Pons (tissue), 1 donor: Measurements from ENCODE around the gene SRRM2.
"Not testable (repeated sequence)": the region's sequence is repeated elsewhere in the genome, so short reads cannot be mapped to it uniquely, and the experiment has no call there.

Experiments
- DNase-seq: peaks from one replicate; pipeline ENCODE4 v3.0.0-alpha.2; 2016; ENCODE audit warnings: low spot score

SRRM2 gene

GRCh38 chr16:2715064-2715463 lies 37.4 kb upstream of the SRRM2 start:
- no peak for DNase-seq

DNA sequence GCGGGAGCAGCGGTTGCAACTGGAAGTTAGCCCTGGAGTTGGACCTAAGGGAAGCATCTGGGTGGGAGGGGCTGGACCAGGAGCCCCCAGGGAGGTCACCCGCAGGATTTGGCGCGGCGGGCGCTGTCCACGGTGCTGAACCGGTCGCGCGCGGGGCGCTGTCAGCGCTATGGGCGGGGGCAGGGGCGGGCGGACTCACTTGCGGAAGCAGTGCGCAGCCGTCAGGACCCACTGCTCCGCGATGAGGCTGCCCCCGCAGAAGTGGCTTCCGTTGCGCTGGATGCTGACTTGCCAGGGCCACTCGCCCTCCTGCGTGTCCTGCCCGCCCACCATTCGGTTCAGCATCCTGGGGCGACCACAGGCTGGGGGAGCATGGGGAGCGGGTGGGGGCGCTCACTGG lies 36.9 kb upstream of the SRRM2 start:
- DNase-seq: no peak

- DNase-seq: no peak
Measured at GRCh38 chr16:2715966-2716885, 36.2 kb upstream of the SRRM2 start.

DNA sequence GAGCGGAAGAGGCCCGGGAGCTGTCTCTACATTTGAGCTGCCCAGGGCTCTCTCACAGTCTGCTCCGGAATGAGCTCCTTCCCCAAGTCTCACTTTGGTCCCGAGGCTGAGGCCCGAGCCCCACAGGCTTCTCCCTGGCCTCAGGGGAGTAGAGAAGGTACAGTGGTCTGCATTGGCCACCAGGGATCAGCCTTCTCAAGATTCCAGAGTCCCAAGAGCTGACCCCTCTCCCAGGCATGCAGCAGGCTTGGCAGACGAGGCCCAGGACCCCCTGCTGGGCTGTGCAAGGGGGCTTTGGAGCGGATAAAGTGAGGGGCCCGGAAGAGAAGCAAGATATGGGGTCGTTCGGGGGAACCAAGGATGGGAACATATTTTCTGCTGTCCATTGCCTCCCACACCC lies 35.5 kb upstream of the SRRM2 start:
- DNase-seq: no peak

GRCh38 chr16:2717383-2718263 lies 34.8 kb upstream of the SRRM2 start:
- no peak for DNase-seq

DNA sequence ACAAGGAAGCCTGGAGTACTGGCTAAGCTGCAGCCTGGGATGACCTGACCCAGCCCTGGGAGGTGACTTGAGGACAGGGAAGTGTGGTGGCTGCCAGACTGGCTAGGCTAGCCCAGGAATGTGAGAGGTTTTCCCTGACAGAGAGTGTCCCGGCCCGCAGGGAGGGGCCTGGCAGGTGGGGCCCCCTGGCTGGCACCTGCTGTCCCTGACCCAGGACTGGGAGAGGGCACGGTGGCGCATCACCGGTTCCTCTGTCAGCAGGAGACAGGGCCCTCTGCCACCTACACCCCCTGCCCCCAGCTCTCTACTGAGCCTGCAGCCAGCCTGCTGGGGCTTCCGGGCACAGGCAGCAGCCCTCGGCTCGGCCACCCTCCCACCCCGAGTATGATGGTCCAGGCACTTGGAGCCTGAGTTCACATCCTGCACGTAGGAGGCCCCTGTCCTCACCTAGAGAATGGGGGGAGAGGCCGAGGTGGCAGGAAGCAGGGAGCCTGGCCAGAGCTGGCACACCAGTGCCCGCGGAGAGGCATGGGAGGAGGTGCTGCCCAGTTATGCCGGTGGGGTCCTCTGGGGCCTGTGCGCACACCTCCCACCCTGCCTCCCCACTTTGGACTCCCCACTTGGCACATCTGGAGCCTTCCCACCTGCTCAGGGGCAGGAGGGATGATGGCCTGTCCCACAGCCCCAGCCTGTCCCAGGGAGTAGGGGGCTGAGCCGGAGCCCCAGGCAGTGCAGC lies 32.9 kb upstream of the SRRM2 start:
- no peak for DNase-seq

- no peak for DNase-seq
Measured at GRCh38 chr16:2720064-2720457, 32.4 kb upstream of the SRRM2 start, which contains the start of gene PRSS27. Gene PRSS27, minus strand, starts transcription at chr16:2720224. Its CDS starts 64 bp downstream, at chr16:2720160.

- peak; percentile 11 for DNase-seq
Measured at GRCh38 chr16:2720719-2721633, 31.5 kb upstream of the SRRM2 start.

DNA sequence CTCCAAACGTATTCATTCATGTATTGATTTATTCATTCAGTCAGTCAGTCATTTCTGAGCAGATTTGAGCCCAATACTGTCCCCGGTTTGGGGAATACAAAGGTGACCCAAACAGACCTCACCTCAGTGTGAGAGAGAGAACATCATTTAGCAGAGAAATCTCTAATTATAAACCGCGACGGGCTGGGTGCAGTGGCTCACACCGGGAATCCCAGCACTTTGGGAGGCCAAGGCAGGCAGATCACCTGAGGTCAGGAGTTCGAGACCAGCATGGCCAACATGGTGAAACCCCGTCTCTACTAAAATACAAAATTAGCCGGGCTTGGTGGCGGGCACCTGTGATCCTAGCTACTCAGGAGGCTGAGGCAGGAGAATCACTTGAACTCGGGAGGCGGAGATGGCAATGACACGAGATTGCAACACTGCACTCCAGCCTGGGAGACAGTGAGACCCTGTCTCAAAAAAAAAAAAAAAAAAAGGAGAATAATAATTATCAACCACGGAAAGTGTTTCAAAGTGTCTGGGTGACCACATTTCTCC lies 30.7 kb upstream of the SRRM2 start:
- DNase-seq: not testable (repeated sequence)

DNA sequence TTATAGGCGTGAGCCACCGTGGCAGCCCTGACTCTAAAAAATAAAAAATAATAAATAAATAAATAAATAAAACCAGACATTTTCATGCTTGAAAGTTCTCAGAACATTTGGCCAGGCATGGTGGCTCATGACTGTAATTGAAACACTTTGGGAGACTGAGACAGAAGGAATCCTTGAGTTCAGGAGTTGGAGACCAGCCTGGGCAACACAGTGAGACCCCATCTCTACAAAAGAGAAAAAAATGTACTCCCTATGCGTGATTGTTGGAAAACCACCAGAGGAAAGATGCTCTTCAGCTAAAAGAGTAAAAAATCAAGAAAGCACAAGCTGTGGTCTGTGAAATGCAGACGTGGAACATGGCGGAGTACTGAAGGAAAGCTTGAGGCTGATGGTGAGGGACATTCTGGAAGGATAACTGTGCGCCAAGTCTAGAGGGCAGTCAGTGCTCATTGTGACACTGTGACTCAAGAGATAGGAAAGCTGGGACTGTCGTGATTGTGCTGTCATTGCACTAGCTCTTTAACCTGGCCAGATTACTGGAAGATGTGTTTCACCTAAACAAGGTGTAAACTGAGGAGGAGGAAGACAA lies 28.3 kb upstream of the SRRM2 start:
- DNase-seq: no peak

DNA sequence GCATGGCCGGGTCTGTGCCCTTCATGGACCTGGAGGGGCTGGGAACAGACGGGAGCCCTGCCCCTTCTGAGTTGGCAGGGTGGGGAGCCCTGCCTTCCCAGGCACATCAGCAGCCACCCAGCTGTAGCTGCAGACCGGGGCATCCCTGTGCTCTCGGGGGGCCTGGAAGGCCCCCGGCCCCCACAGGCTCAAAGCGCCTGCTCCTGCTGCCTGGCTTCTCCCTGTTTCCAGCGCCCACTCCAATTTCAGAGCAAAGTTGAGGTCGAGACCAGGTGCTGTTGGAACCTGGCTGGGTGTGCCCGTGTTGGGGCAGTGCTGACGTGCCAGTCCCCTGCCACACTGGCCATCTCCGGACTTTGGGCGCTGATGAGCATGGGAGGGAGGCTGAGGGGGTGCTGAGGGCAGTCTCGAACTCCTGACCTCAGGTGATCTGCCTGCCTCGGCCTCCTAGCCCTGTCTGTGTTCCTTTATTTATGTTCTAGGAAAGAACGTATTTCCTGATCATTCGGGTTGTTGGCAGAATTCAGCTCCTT lies 27.6 kb upstream of the SRRM2 start:
- DNase-seq: no peak

DNA sequence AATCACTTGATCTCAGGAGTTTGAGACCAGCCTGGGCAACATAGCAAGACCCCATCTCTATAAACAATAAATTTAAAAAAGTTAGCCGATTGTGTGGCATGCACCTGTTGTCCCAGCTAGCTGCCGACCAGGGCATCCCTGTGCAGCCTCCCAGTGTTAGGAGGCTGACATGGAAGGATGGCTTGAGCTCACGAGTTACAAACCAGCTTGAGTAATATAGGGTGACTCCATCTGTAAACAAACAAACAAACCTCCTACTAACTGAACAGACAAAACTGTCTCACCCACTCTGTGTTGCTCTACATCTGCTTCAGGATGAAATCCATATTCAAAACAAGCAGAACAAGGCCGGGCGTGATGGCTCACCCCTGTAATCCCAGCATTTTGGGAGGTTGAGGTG lies 25.5 kb upstream of the SRRM2 start:
- no peak for DNase-seq

DNA sequence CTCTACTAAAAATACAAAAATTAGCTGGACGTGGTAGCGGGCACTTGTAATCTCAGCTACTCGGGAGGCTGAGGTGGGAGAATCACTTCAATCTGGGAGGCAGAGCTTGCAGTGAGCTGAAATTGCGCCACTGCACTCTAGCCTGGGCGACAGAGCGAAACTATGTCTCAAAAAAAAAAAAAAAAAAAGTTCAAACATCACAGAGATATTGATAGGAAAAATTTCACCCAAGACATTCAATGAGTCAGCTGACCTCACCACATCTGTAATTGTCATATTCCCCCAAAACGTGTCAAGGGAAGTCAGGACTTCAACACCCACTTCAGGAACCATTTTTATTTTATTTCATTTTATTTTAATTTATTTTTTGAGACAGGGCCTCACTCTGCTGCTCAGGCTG lies 24.4 kb upstream of the SRRM2 start:
- DNase-seq: no peak

GRCh38 chr16:2734844-2735515 lies 17.5 kb upstream of the SRRM2 start:
- no peak for DNase-seq

- no peak for DNase-seq
Measured at GRCh38 chr16:2736476-2737237, 15.8 kb upstream of the SRRM2 start.

- DNase-seq: no peak
Measured at GRCh38 chr16:2737238-2737605, 15.2 kb upstream of the SRRM2 start.

DNA sequence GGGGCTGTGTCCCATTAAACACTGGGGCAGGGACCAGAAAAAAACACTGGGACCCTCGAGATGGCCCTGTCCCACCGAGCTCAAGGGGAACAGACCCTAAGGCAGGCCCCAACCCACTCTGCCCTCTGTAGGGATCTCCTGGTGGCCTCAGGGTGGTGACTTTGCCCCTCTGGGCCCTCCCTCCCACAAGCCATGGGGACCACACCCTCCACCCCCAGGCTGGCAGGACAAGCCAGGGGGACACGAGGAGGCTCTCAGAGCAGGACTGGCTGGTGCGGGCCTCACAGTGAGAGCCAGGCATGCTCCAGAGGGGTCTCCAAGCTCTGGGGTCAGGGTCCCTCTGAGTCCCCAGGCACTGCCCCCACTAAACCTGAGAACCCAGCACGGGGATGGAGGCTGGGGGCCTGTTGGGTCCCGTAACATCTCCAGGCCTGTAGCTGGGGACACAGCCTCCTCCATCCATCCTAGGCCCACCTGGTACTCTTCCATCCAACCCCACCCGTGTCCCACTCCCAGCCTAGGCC lies 14.5 kb upstream of the SRRM2 start:
- DNase-seq: no peak

GRCh38 chr16:2738615-2739014 lies 13.8 kb upstream of the SRRM2 start:
- no peak for DNase-seq
